Gastroesophageal sphincter (tissue), 4 donors: ENCODE results near the gene RALY. TPM values are rescaled to one million over a fixed set of nuclear protein-coding genes. Genes with fewer than 3 reads are reported as not detected.
A peak's percentile ranks its signal among the peaks of the same experiment; 100 is the strongest.

Experiments
- ATAC-seq: fragments of 150-250 bp; one replicate; pipeline ENCODE4 v1.9.1; 2016; ENCODE audit warnings: mild to moderate bottlenecking, moderate library complexity
- H3K27ac ChIP-seq, 4 donors: fragments of 200-600 bp; sonication (generic) in 3 of 4; 1 replicate in 3 of 4; 2 replicates in 1 of 4; pipeline ENCODE4 v1.5.1; 2016 to 2019
- H3K27me3 ChIP-seq: fragments of 200-600 bp; sonication (generic); one replicate; pipeline ENCODE4 v1.5.1; 2019
- H3K36me3 ChIP-seq, 2 donors: fragments of 200-600 bp; sonication (generic); one replicate each; pipeline ENCODE4 v1.5.1; 2019; ENCODE audit warnings: control low read depth in 1 of 2
- H3K4me1 ChIP-seq, 3 donors: fragments of 200-600 bp; sonication (generic); 1 replicate in 2 of 3; 2 replicates in 1 of 3; pipeline ENCODE4 v1.5.1; 2016 to 2019; ENCODE audit warnings: control low read depth in 2 of 3
- H3K4me3 ChIP-seq, 2 donors: fragments of 200-600 bp; sonication (generic); one replicate each; pipeline ENCODE4 v1.5.1; 2019; ENCODE audit warnings: mild to moderate bottlenecking in 1 of 2, moderate library complexity in 1 of 2
- H3K9me3 ChIP-seq, 3 donors: fragments of 200-600 bp; sonication (generic); one replicate each; pipeline ENCODE4 v1.5.1; 2017 to 2019; ENCODE audit warnings: control low read depth in 2 of 3
- EP300 ChIP-seq: sonication (generic); formaldehyde crosslinking; IDR thresholded peaks from one replicate; pipeline ENCODE4 v1.6.1; 2017; ENCODE audit warnings: antibody characterized with exemption, mild to moderate bottlenecking
- POLR2A ChIP-seq, 2 donors: fragments of 450-650 bp; IDR thresholded peaks; one replicate each; pipeline ENCODE4 v1.6.1; 2017; ENCODE audit warnings: antibody characterized with exemption in 2 of 2, mild to moderate bottlenecking in 2 of 2, moderate library complexity in 1 of 2
- POLR2AphosphoS5 ChIP-seq: sonication (generic); formaldehyde crosslinking; IDR thresholded peaks from one replicate; pipeline ENCODE4 v1.6.1; 2017; ENCODE audit warnings: antibody characterized with exemption
- WGBS, 2 donors: methylation state at CpG; one replicate each; pipeline ENCODE4 v1.1.5; 2018; ENCODE audit warnings: low coverage in 1 of 2; 5-methylcytosine and 5-hydroxymethylcytosine counted together
- total RNA-seq, 4 donors: library from RNA; depleted of rRNA; stranded (reverse); fragments of >200 nt; gene quantifications; one replicate each; pipeline ENCODE4 v1.1.0, GENCODE V29; 2016
- TF ChIP-seq, protein P1 (sequence below), 4 experiments: fragments of 200-600 bp in 2 of 4; fragments of 450-650 bp in 2 of 4; sonication (generic) in 1 of 4; IDR thresholded peaks; one replicate each; pipeline ENCODE4 v1.5.1; 2017 to 2019; ENCODE audit warnings: antibody characterized with exemption in 4 of 4, mild to moderate bottlenecking in 2 of 4, moderate library complexity in 2 of 4

The RALY gene
- total RNA-seq, 4 donors from 2014 or later: 76.6 to 124 (median 98.8) TPM

GRCh38 chr20:33991502-33991901, 2.2 kb upstream of the RALY start:
- no peak for ATAC-seq
- no peak for TF ChIP-seq POLR2A (IDR thresholded peaks at IDR 0.05)
- TF ChIP-seq POLR2AphosphoS5: no peak
- no peak for TF ChIP-seq EP300
- TF ChIP-seq, protein P1, sequence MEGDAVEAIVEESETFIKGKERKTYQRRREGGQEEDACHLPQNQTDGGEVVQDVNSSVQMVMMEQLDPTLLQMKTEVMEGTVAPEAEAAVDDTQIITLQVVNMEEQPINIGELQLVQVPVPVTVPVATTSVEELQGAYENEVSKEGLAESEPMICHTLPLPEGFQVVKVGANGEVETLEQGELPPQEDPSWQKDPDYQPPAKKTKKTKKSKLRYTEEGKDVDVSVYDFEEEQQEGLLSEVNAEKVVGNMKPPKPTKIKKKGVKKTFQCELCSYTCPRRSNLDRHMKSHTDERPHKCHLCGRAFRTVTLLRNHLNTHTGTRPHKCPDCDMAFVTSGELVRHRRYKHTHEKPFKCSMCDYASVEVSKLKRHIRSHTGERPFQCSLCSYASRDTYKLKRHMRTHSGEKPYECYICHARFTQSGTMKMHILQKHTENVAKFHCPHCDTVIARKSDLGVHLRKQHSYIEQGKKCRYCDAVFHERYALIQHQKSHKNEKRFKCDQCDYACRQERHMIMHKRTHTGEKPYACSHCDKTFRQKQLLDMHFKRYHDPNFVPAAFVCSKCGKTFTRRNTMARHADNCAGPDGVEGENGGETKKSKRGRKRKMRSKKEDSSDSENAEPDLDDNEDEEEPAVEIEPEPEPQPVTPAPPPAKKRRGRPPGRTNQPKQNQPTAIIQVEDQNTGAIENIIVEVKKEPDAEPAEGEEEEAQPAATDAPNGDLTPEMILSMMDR (IDR thresholded peaks at IDR 0.05): no peak
- 94 to 100% methylated on average over 1 to 6 of the region's 6 CpGs for WGBS, 2 donors
- Histone ChIP-seq H3K27me3 (no peaks in the 10 kb centered on the region), H3K4me1 (peaks cover 4 to 32% (median 12%) of the 10 kb centered on the region in 3 donors), H3K27ac (no peak overlapping the region), H3K36me3 (no peaks in the 10 kb centered on the region), H3K4me3 (no peak overlapping the region), H3K9me3 (no peaks in the 10 kb centered on the region)

GRCh38 chr20:33992145-33992922, 1.4 kb upstream of the RALY start:
- no peaks in the 10 kb centered on the region for H3K9me3 ChIP-seq
- WGBS, 2 donors: 37 to 38% methylated on average over 11 to 14 of the region's 20 CpGs
- peak overlapping the region; percentile 74 to 99 (median 95) for H3K27ac ChIP-seq
- peaks cover 0 to 4% of the 10 kb centered on the region in 2 donors for H3K36me3 ChIP-seq
- TF ChIP-seq EP300 (no peak), POLR2AphosphoS5 (no peak), POLR2A (IDR thresholded peaks at IDR 0.05) (no peak)
- TF ChIP-seq, protein P1 (IDR thresholded peaks at IDR 0.05): no peak
- peaks cover 4 to 41% (median 20%) of the 10 kb centered on the region in 3 donors for H3K4me1 ChIP-seq
- no peak for ATAC-seq
- H3K4me3 ChIP-seq: peak overlapping the region; percentile 88 to 99
- H3K27me3 ChIP-seq: no peaks in the 10 kb centered on the region

DNA sequence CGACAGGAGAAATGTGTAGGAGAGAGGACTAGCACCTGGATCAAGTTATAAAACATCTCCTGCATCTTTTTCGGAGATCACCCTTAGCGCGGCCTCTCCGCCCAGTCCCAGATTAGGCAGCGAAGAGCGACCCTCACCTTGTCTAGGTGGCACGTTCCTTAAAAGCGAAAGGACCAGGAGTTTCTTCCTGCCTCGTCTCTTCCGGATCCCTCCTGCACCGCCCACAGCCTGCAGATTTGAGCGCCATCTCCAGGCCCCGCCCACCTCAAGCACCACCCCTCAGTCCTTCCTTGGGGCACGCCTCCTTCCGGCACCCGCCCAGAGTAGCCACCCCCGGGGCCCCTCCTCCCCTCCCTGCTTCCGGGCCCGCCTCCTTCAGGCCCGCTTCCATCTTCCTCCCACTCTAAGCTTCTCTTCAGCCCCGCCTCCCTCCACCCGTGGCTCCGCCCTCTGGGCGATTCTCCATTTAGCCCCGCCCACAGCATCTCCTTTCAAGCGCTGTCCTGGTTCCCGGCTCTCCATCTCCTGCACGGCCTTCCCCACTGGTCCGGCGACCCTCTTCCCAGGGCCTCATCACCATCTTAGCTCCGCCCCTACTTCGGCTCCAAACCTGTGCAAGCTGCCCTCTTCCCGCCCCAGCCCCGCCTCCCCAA, 662 bp upstream of the RALY start:
- Histone ChIP-seq H3K4me3 (peak overlapping the region; percentile 88 to 99), H3K27ac (peak overlapping the region; percentile 88 to 99 (median 95)), H3K4me1 (peaks cover 4 to 48% (median 27%) of the 10 kb centered on the region in 3 donors), H3K27me3 (no peaks in the 10 kb centered on the region), H3K36me3 (peaks cover 0 to 4% of the 10 kb centered on the region in 2 donors), H3K9me3 (no peaks in the 10 kb centered on the region)
- ATAC-seq: peak; percentile 93
- WGBS, 2 donors: 0 to 1% methylated on average over 30 to 32 of the region's 35 CpGs
- TF ChIP-seq POLR2A (IDR thresholded peaks at IDR 0.05) (peak in 1 of 2 donors; percentile 42), EP300 (no peak), POLR2AphosphoS5 (peak; percentile 47)
- TF ChIP-seq, protein P1 (IDR thresholded peaks at IDR 0.05): no peak

DNA sequence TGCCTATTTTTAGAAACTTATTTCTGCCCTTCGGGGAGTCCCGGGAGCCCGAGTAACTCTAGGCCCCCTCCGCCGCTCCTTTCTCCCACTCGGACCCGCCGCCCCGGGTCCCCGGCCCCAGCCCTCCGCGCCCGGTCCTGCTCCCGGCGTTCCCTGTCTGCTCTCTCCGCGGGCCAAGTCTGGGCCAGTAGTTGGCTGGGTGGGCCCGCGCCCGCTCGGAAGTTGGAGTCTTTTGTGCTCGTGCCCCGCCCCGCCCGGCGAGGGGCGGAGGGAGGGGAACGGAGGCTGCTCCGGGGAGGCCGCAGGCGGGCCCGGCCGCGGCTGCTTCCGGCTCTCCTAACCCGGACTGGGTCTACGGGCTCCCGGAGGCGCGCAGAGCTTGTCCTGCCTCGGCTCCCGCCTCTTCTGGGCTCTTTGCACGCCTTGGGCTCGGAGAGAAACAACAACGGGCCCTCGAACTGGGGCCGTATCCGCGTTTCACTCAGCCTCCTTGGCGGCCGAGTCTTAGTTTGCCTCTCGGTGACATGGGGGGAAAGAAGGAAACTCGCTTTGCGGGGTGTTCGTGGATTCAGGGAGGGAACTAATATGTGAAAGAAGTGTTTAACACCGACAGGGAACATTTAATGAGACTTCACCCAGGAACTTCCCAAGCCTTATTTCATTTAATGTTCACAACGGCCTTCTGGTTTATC, 657 bp downstream of the RALY start:
- whole genome bisulfite sequencing, 2 donors: 0% methylated on average over 3 to 11 of the region's 57 CpGs
- H3K36me3 ChIP-seq: peaks cover 0 to 4% of the 10 kb centered on the region in 2 donors
- peak; percentile 50 for ATAC-seq
- H3K27me3 ChIP-seq: no peaks in the 10 kb centered on the region
- TF ChIP-seq EP300: no peak
- peak; percentile 40 for TF ChIP-seq POLR2AphosphoS5
- TF ChIP-seq POLR2A (IDR thresholded peaks at IDR 0.05): no peak
- peak overlapping the region; percentile 60 to 99 for H3K4me3 ChIP-seq
- H3K4me1 ChIP-seq: peaks cover 4 to 61% (median 37%) of the 10 kb centered on the region in 3 donors
- H3K27ac ChIP-seq: peak overlapping the region; percentile 88 to 99 (median 95)
- no peaks in the 10 kb centered on the region for H3K9me3 ChIP-seq
